GM12878 (cell line): ENCODE data around the gene IL10. TPM values are rescaled to one million over a fixed set of nuclear protein-coding genes. Genes with fewer than 3 reads are reported as not detected.

Source experiments
- ATAC-seq: fragments of 200-7000 bp; cut with Tn5 transposase; 3 replicates; pipeline ENCODE4 v1.9.1; 2020; ENCODE audit warnings: mild to moderate bottlenecking, moderate library complexity
- BruUV-seq: library from RNA; stranded (reverse); fragments of 400-500 nt; replicated peaks from 2 replicates; lab custom pipeline; 2021; lab: Mats Ljungman, UMichigan
- CTCF ChIA-PET: fragments of 300-600 bp; sonication (Branson Sonifier 250); formaldehyde crosslinking; extraction: SDS; loops from one replicate; lab custom pipeline; 2021; ENCODE audit warnings: inconsistent platforms; lab: Yijun Ruan, JAX
- POLR2A ChIA-PET: fragments of 350-600 bp; formaldehyde crosslinking; extraction: SDS; loops from one replicate; lab custom pipeline; 2021; ENCODE audit warnings: inconsistent platforms; lab: Charles Lee
- RAD21 ChIA-PET: fragments of 300-600 bp; sonication (Branson Sonifier 250); formaldehyde crosslinking; loops from one replicate; lab custom pipeline; 2023; ENCODE audit warnings: antibody characterized with exemption; ENCODE audit not compliant: unreplicated experiment; lab: Charles Lee
- SMC1A ChIA-PET: fragments of 300-600 bp; sonication (Branson Sonifier 250); formaldehyde crosslinking; loops from one replicate; lab custom pipeline; 2023; ENCODE audit not compliant: unreplicated experiment, uncharacterized antibody; lab: Charles Lee
- DNase-seq: peaks from one replicate; pipeline ENCODE4 v3.0.0-alpha.2; 2011; ENCODE audit warnings: low read depth, low spot score
- FAIRE-seq: peaks from 3 replicates; lab custom pipeline; 2011; peaks lifted over from hg19 to GRCh38; lab: Jason Lieb, UNC
- H2AFZ ChIP-seq: 2 replicates; pipeline ENCODE4 v1.6.0; 2011; ENCODE audit warnings: low read depth, low read length, control low read depth; ENCODE audit not compliant: control insufficient read depth
- H3K27ac ChIP-seq: 2 replicates; pipeline ENCODE4 v1.5.1; 2011; ENCODE audit warnings: control low read depth; ENCODE audit not compliant: control insufficient read depth, insufficient read depth
- H3K27me3 ChIP-seq, 2 experiments: replicated peaks in 1 of 2; 2 replicates each; pipeline versions ENCODE4 v1.6.0 to v1.6.1; 2011; ENCODE audit warnings: low read length in 1 of 2; ENCODE audit not compliant: control insufficient read depth in 2 of 2, insufficient read depth in 2 of 2
- H3K36me3 ChIP-seq, 2 experiments: 2 replicates each; pipeline ENCODE4 v1.5.1; 2011; ENCODE audit warnings: low read length in 1 of 2; ENCODE audit not compliant: control insufficient read depth in 2 of 2, insufficient read depth in 2 of 2
- H3K4me1 ChIP-seq: 2 replicates; pipeline ENCODE4 v1.6.1; 2011; ENCODE audit warnings: mild to moderate bottlenecking, low read length, moderate library complexity, mixed read lengths; ENCODE audit not compliant: control insufficient read depth, insufficient read depth
- H3K4me2 ChIP-seq: 2 replicates; pipeline ENCODE4 v1.6.0; 2011; ENCODE audit warnings: control low read depth; ENCODE audit not compliant: control insufficient read depth, insufficient read depth
- H3K4me3 ChIP-seq: fragments of 200-600 bp; sonication (generic); 2 replicates; pipeline ENCODE4 v1.5.1; 2016
- H3K79me2 ChIP-seq: 2 replicates; pipeline ENCODE4 v1.6.0; 2011; ENCODE audit warnings: low read length; ENCODE audit not compliant: control insufficient read depth, insufficient read depth
- H3K9ac ChIP-seq: 2 replicates; pipeline ENCODE4 v1.8.0; 2011; ENCODE audit warnings: low read length, control low read depth, mixed read lengths; ENCODE audit not compliant: control insufficient read depth, insufficient read depth
- H3K9me3 ChIP-seq: replicated peaks from 3 replicates; pipeline ENCODE4 v1.5.1; 2011; ENCODE audit warnings: mild to moderate bottlenecking, low read length; ENCODE audit not compliant: control insufficient read depth, insufficient read depth
- H4K20me1 ChIP-seq: 2 replicates; pipeline ENCODE4 v1.6.0; 2011; ENCODE audit not compliant: control insufficient read depth, insufficient read depth
- ATF7 ChIP-seq: fragments of 450-650 bp; IDR thresholded peaks from 2 replicates; pipeline ENCODE4 v1.6.1; 2016; ENCODE audit warnings: low read depth, mild to moderate bottlenecking
- CREM ChIP-seq: IDR thresholded peaks from 2 replicates; pipeline ENCODE4 v1.6.1; 2014; ENCODE audit warnings: antibody characterized with exemption, low read depth
- FOXM1 ChIP-seq: IDR thresholded peaks from 2 replicates; pipeline ENCODE4 v1.6.1; 2012; ENCODE audit warnings: low read depth, mild to moderate bottlenecking, inconsistent platforms, low read length, moderate library complexity
- RAD21 ChIP-seq: IDR thresholded peaks from 2 replicates; pipeline ENCODE4 v1.6.1; 2011; ENCODE audit warnings: mild to moderate bottlenecking, low read depth, low read length, moderate library complexity; ENCODE audit not compliant: insufficient read depth
- WGBS: methylation state at CpG from one replicate; pipeline ENCODE4 v1.1.6; 2016; ENCODE audit warnings: low lambda C conversion rate; ENCODE audit not compliant: insufficient replicate concordance, insufficient coverage; ENCODE audit errors: missing lambda C conversion rate; 5-methylcytosine and 5-hydroxymethylcytosine counted together
- in situ Hi-C: fragments of 300-500 bp; cut with MboI; formaldehyde crosslinking; loops from 9 replicates; pipeline ENCODE4 v1.14.3; 2018; ENCODE audit warnings: mixed read lengths
- intact Hi-C: fragments of 100-400 bp; cut with micrococcal nuclease; formaldehyde crosslinking; loops from one replicate; pipeline ENCODE4 v1.14.2; 2022; ENCODE audit not compliant: unreplicated experiment
- polyA plus RNA-seq, 11 experiments: library from polyadenylated mRNA; depleted of rRNA in 4 of 11; unstranded in 6 of 11; stranded (reverse) in 5 of 11; fragments of >200 nt; fragmentation: Nextera tagmentation in 4 of 11; fragmentation: Illumina TruSeq in 1 of 11; extraction: Ambion mirVana in 4 of 11; extraction: Trizol in 1 of 11; gene quantifications; 1 replicate in 1 of 11; 2 replicates in 10 of 11; pipeline versions ENCODE4 v1.2.1 to v1.2.3, GENCODE V29; 2011 to 2016; ENCODE audit warnings: inconsistent platforms in 2 of 11, missing spikeins in 2 of 11, low read depth in 1 of 11
- total RNA-seq, 4 experiments: library from RNA; depleted of rRNA in 3 of 4; stranded (reverse); fragments of >200 nt in 3 of 4; fragmentation: Illumina TruSeq in 1 of 4; extraction: Trizol in 1 of 4; gene quantifications; 2 replicates each; pipeline versions ENCODE4 v1.2.1 to v1.2.3, GENCODE V29; 2013 to 2021
- TF ChIP-seq, protein P1 (sequence below), 3 experiments: IDR thresholded peaks in 2 of 3; conservative IDR thresholded peaks in 1 of 3; 2 replicates each; pipeline ENCODE4 v1.5.1; 2011; ENCODE audit warnings: low read depth in 3 of 3, low read length in 3 of 3, mild to moderate bottlenecking in 3 of 3, control low read depth in 2 of 3, moderate library complexity in 2 of 3, inconsistent platforms in 1 of 3, mixed read lengths in 1 of 3; ENCODE audit not compliant: control insufficient read depth in 2 of 3, insufficient read depth in 1 of 3; ENCODE audit errors: extremely low read depth in 1 of 3

The IL10 gene
- total and polyA plus RNA-seq, 10 of the 15 experiments (the other 5 are each of a cell fraction or from before 2014, with no cell fraction given) = 0.34 to 5.0 (median 1.1) TPM

DNA sequence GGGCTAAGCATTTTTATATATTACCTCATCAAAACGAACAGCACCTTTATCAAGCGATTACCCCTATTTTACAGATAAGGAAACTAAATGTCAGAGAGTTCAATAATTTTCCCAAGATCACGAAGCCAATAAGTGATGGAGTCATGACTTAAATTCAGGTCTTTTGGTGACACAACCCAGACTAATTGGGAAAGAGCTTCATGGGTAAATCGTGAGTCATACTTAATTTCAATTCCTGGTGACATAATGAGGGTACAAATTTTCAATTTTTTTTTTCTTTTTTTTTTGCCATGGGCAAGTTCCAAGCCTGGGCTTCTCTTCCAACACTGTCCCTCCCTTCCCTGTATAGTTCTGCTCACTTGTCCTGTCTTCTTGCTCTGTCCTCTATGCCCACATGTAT lies 30.1 kb upstream of the IL10 start:
- TF ChIP-seq FOXM1 = no peak
- TF ChIP-seq ATF7 = peak; percentile 46; the same call in 1 of the 2 replicates
- TF ChIP-seq, all 136 proteins: peak for 1
- in situ Hi-C loops (loop anchor here (5.0 kb wide), 1 partner anchor 65 kb away; no protein-coding TSS in a partner anchor), intact Hi-C loops (loop anchor here (10.0 kb wide), 1 partner anchor 198 kb away; no protein-coding TSS in a partner anchor)
- ChIA-PET POLR2A (interaction anchor here (0.6 to 5.1 kb wide), 9 partner anchors 10 to 123 kb away, joined by 3 to 41 read pairs (median 4); partner anchors contain the start of genes IL10 and IL19), SMC1A (interaction anchor here (1.0 to 14.9 kb wide), 13 partner anchors 7 to 179 kb away, joined by 3 to 417 read pairs (median 23); partner anchors contain the start of genes IL10 and IL19), CTCF (interaction anchor here (0.6 to 18.5 kb wide), 13 partner anchors 10 to 180 kb away, joined by 3 to 805 read pairs (median 6); partner anchors contain the start of genes IL10 and IL19), RAD21 (interaction anchor here (1.2 to 14.8 kb wide), 6 partner anchors 12 to 180 kb away, joined by 4 to 297 read pairs (median 35); partner anchors contain the start of genes IL10 and IL19)
- no peak for FAIRE-seq
- Histone ChIP-seq H3K4me1 (peaks cover 20% of the 10 kb centered on the region), H3K4me2 (peak overlapping the region; percentile 65; the same call in 1 of the 2 replicates), H3K79me2 (no peaks in the 10 kb centered on the region), H4K20me1 (no peaks in the 10 kb centered on the region), H3K36me3 (no peaks in the 10 kb centered on the region), H3K4me3 (no peak overlapping the region), H3K9ac (no peak overlapping the region), H3K27me3 (no peaks in the 10 kb centered on the region), H3K9me3 (no peaks in the 10 kb centered on the region), H2AFZ (no peak overlapping the region), H3K27ac (0 out of 2 replicates have a peak overlapping the region, but pooled peaks have one; percentile 43)
- no peak for ATAC-seq
- no TSS peak for BruUV-seq
- WGBS = 71% methylated on average over 4 of the region's 4 CpGs
- DNase-seq = no peak

DNA sequence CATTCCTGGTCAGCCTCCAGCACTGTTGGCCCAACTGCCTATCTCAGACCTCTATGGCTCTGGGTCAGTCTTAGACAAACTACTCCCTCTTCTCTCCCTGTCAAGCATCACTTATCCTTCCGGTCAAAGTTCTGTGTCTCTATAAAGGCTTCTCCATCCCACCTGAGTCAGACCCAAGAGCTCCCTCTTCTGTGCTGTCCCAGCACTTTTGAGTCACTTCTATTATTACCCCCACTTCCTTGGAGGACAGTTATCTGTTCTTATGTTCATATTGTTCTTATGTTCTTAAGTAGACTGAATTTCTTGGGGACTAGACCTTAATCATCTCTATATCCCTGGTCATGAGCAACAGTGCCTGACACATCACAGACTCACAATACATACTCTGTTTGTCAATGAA lies 29.2 kb upstream of the IL10 start:
- Histone ChIP-seq H3K27ac (no peak overlapping the region), H4K20me1 (no peaks in the 10 kb centered on the region), H3K4me2 (no peak overlapping the region), H3K79me2 (no peaks in the 10 kb centered on the region), H3K4me1 (peaks cover 20% of the 10 kb centered on the region), H3K36me3 (no peaks in the 10 kb centered on the region), H3K4me3 (no peak overlapping the region), H3K27me3 (no peaks in the 10 kb centered on the region), H2AFZ (no peak overlapping the region), H3K9me3 (no peaks in the 10 kb centered on the region), H3K9ac (no peak overlapping the region)
- no TSS peak for BruUV-seq
- FAIRE-seq (no peak), DNase-seq (no peak), ATAC-seq (no peak)
- SMC1A ChIA-PET = interaction anchor here (1.3 to 14.9 kb wide), 9 partner anchors 12 to 131 kb away, joined by 3 to 417 read pairs (median 23); partner anchors contain the start of genes IL10 and IL19
- in situ Hi-C loops (loop anchor here (5.0 kb wide), 1 partner anchor 64 kb away; no protein-coding TSS in a partner anchor), intact Hi-C loops (loop anchor here (10.0 kb wide), 1 partner anchor 197 kb away; no protein-coding TSS in a partner anchor)
- RAD21 ChIA-PET = interaction anchor here (1.2 to 14.8 kb wide), 5 partner anchors 11 to 87 kb away, joined by 3 to 297 read pairs (median 40); partner anchors contain the start of genes IL10 and IL19
- POLR2A ChIA-PET = interaction anchor here (0.8 to 5.1 kb wide), 4 partner anchors 17 to 124 kb away, joined by 3 to 41 read pairs (median 4); partner anchors contain the start of gene IL19
- 100% methylated on average over 1 of the region's 1 CpG for WGBS
- CTCF ChIA-PET = interaction anchor here (0.8 to 18.5 kb wide), 12 partner anchors 8 to 189 kb away, joined by 3 to 805 read pairs (median 4); partner anchors contain the start of genes EIF2D, IL10 and IL19
- TF ChIP-seq RAD21 (peak; percentile 36; the same call in 1 of the 2 replicates), CREM (no peak)
- TF ChIP-seq, protein P1, sequence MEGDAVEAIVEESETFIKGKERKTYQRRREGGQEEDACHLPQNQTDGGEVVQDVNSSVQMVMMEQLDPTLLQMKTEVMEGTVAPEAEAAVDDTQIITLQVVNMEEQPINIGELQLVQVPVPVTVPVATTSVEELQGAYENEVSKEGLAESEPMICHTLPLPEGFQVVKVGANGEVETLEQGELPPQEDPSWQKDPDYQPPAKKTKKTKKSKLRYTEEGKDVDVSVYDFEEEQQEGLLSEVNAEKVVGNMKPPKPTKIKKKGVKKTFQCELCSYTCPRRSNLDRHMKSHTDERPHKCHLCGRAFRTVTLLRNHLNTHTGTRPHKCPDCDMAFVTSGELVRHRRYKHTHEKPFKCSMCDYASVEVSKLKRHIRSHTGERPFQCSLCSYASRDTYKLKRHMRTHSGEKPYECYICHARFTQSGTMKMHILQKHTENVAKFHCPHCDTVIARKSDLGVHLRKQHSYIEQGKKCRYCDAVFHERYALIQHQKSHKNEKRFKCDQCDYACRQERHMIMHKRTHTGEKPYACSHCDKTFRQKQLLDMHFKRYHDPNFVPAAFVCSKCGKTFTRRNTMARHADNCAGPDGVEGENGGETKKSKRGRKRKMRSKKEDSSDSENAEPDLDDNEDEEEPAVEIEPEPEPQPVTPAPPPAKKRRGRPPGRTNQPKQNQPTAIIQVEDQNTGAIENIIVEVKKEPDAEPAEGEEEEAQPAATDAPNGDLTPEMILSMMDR (IDR thresholded peaks at IDR 0.05 in 2 of 3, conservative IDR thresholded peaks at IDR 0.05 in 1 of 3; ENCODE audit: control insufficient read depth in 2 of 3, extremely low read depth in 1 of 3, insufficient read depth in 1 of 3, low read depth in 3 of 3, low read length in 3 of 3) = 0 out of 6 replicates have a peak, but pooled peaks of 1 of the 3 experiments have one; percentile 5
